AG04450 (cell line): Measurements from ENCODE around the gene ZDHHC14. TPM values are rescaled to one million over a fixed set of nuclear protein-coding genes. Genes with fewer than 3 reads are reported as not detected.

Source experiments
- CTCF ChIA-PET: fragments of 300-600, 350-600 bp; formaldehyde crosslinking; extraction: SDS; loops from one replicate; lab custom pipeline; 2022; ENCODE audit warnings: antibody characterized with exemption, inconsistent platforms; lab: Charles Lee
- POLR2A ChIA-PET: fragments of 350-600 bp; formaldehyde crosslinking; extraction: SDS; loops from one replicate; lab custom pipeline; 2021; ENCODE audit warnings: antibody characterized with exemption, inconsistent platforms; lab: Yijun Ruan, JAX
- DNase-seq: peaks from one replicate; pipeline ENCODE4 v3.0.0-alpha.2; 2011; ENCODE audit warnings: low read depth, low spot score
- H3K27ac ChIP-seq: one replicate; pipeline ENCODE4 v1.5.1; 2012; ENCODE audit warnings: low read depth, low read length, control low read depth
- H3K27me3 ChIP-seq: one replicate; pipeline ENCODE4 v1.6.0; 2012; ENCODE audit warnings: low read length; ENCODE audit not compliant: control insufficient read depth, insufficient read depth
- H3K4me3 ChIP-seq: 2 replicates; pipeline ENCODE4 v1.5.1; 2011; ENCODE audit warnings: mild to moderate bottlenecking, low read depth, low read length, control low read depth
- H3K9me3 ChIP-seq: 2 replicates; pipeline ENCODE4 v1.5.1; 2012; ENCODE audit warnings: low read length; ENCODE audit not compliant: control insufficient read depth, insufficient read depth
- polyA plus RNA-seq: library from polyadenylated mRNA; depleted of rRNA; stranded (reverse); fragments of >200 nt; gene quantifications from 2 replicates; pipeline ENCODE4 v1.2.3, GENCODE V29; 2011
- TF ChIP-seq, protein P1 (sequence below): IDR thresholded peaks from 2 replicates; pipeline ENCODE4 v1.5.1; 2011; ENCODE audit warnings: low read depth, low read length, control low read depth, inconsistent platforms

Gene ZDHHC14
- polyA plus RNA-seq, 1 experiment: 2.2 TPM

DNA sequence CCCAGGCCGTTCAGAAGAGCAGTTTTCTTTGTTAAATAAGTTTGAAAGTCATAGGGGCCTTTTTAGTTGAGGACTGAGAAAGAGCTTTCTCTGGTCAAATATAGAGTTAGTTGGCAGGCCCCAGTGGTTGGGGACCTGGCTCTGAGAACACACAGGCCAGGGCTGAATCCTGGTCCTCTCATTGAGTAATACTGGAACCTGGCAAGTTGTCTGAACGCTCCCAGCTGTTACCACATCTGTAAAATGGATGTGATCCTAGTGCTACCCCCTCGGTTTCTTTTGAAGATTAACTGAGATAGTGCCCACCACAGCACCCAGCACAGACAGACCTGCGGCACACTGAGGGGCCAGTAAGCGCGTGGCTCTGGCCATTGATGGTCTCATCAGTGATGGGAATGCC, 215.5 kb downstream of the ZDHHC14 start:
- ChIA-PET CTCF (interaction anchor here (1.0 to 2.6 kb wide), 3 partner anchors 9 to 282 kb away, joined by 3 to 10 read pairs (median 4); no protein-coding TSS in a partner anchor), POLR2A (no interaction called here)
- Histone ChIP-seq H3K4me3 (no peak overlapping the region), H3K9me3 (peaks cover 4% of the 10 kb centered on the region; the same call in 1 of the 2 replicates), H3K27me3 (no peaks in the 10 kb centered on the region), H3K27ac (no peak overlapping the region)
- no peak for DNase-seq
- TF ChIP-seq, protein P1, sequence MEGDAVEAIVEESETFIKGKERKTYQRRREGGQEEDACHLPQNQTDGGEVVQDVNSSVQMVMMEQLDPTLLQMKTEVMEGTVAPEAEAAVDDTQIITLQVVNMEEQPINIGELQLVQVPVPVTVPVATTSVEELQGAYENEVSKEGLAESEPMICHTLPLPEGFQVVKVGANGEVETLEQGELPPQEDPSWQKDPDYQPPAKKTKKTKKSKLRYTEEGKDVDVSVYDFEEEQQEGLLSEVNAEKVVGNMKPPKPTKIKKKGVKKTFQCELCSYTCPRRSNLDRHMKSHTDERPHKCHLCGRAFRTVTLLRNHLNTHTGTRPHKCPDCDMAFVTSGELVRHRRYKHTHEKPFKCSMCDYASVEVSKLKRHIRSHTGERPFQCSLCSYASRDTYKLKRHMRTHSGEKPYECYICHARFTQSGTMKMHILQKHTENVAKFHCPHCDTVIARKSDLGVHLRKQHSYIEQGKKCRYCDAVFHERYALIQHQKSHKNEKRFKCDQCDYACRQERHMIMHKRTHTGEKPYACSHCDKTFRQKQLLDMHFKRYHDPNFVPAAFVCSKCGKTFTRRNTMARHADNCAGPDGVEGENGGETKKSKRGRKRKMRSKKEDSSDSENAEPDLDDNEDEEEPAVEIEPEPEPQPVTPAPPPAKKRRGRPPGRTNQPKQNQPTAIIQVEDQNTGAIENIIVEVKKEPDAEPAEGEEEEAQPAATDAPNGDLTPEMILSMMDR: no peak

DNA sequence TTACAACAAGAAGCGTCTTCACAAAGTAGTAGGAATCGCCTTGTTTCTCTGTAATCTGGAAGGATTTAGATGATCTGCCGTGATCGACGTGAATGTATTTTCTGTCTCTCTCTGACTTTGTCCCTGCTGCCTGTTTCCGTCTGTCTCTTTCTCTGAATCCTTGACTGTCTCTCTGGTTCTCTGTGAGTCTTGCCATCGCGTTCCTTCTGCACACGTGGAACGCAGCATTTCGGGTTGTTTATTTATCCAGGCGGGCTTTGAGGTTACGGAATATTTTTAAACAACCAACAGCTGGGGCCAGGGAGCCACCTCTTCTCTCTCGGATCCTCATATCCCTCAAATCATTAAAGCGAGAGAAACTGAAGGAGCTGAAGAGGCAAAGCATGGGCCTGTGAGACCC, 215.9 kb downstream of the ZDHHC14 start:
- CTCF ChIA-PET: interaction anchor here (0.7 to 2.6 kb wide), 5 partner anchors 9 to 282 kb away, joined by 3 to 10 read pairs (median 3); no protein-coding TSS in a partner anchor

DNA sequence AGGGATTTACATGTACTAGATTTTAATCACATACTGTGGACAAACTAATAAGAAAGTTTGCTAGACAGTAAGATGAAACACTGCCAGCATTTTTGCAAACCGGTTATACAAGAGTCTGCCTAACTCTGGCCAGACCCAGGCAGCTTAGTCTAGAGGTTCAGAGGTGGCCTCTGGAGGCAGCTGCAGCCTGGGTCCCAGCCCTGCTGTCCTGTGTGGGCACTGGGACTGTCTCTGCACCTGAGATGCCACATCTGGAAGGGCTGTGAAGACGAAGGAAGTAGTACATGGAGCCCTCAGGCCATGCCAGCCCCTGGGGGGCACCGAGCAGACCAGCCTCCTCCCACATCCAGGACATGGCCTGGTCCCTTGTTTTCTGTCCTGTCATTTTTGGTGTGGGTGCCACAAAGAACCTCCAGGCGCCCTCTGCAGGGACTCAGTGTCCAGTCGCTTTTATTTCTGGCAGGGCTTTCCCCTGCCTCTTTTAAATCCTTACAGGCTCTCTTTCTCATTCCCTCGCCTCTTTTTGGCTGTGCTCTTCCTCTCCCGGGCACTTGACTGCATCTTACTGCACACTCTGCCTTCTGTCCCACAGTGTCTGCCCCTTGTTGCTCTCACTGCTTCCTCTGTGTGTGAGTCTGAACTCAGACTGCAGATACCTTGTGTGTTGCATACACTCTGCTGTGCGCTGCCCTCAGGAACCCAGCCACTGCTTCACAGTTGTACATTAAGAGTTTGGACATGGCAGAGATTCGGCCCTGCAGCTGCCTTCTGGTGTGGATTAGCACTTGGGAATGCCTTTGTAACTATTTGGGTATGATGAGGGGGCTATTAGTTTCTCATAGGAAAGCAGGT, 216.7 kb downstream of the ZDHHC14 start:
- H3K4me3 ChIP-seq: no peak overlapping the region
- CTCF ChIA-PET: interaction anchor here (0.5 to 2.6 kb wide), 7 partner anchors 8 to 283 kb away, joined by 3 to 10 read pairs (median 3); no protein-coding TSS in a partner anchor
- no peak for DNase-seq
- no peak overlapping the region for H3K27ac ChIP-seq
- TF ChIP-seq, protein P1: peak; percentile 46
- POLR2A ChIA-PET: no interaction called here
- no peaks in the 10 kb centered on the region for H3K27me3 ChIP-seq
- peaks cover 1% of the 10 kb centered on the region; the same call in 1 of the 2 replicates for H3K9me3 ChIP-seq

More for the DNA sequence above, 215.9 kb downstream of the ZDHHC14 start:
- Histone ChIP-seq H3K4me3 (peak overlapping the region; percentile 25), H3K27ac (no peak overlapping the region), H3K27me3 (no peaks in the 10 kb centered on the region), H3K9me3 (peaks cover 4% of the 10 kb centered on the region; the same call in 1 of the 2 replicates)
- peak; percentile 67 for DNase-seq
- TF ChIP-seq, protein P1: no peak
- POLR2A ChIA-PET: no interaction called here

DNA sequence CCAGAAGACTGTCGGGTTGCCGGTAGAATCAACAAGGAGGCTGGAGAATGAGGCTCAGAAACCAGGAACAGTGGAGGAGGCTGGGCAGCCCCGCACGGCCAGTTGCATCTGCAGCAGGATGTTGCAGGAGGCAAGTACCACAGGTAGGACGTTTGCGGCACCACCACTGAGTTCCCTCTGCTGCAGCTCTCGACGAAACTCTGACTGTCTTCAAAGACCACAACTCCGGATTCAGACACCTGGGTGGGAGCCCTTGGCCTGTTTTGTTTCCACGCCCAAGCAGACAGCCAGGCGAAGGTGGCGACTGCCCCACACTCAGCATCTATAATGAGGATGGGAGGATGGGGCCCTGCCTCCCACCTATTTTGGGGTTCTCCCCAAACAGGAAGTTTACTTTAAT, 218.2 kb downstream of the ZDHHC14 start:
- H3K27me3 ChIP-seq: no peaks in the 10 kb centered on the region
- POLR2A ChIA-PET: no interaction called here
- CTCF ChIA-PET: interaction anchor here (1.4 kb wide), 1 partner anchor 14 kb away, joined by 4 read pairs; no protein-coding TSS in a partner anchor

More for the DNA sequence above, 218.2 kb downstream of the ZDHHC14 start:
- no peak overlapping the region for H3K4me3 ChIP-seq
- H3K27ac ChIP-seq: no peak overlapping the region
- no peaks in the 10 kb centered on the region for H3K9me3 ChIP-seq
- TF ChIP-seq, protein P1: no peak
- no peak for DNase-seq
